GM18907 (cell line): ENCODE data around the gene TACC3.

Experiments
- ATAC-seq: cut with Tn5 transposase; IDR thresholded peaks from one replicate; pipeline ENCODE4 v1.9.1; 2021; ENCODE audit warnings: mild to moderate bottlenecking, moderate library complexity; ENCODE audit not compliant: unreplicated experiment

Gene TACC3

GRCh38 chr4:1757836-1758235, 36.5 kb downstream of the TACC3 start:
- no peak for ATAC-seq

GRCh38 chr4:1758306-1759121, 37.2 kb downstream of the TACC3 start:
- no peak for ATAC-seq

GRCh38 chr4:1759170-1759817, 38.0 kb downstream of the TACC3 start:
- ATAC-seq, result no peak

GRCh38 chr4:1759818-1760223, 38.5 kb downstream of the TACC3 start:
- ATAC-seq, result no peak

- ATAC-seq, result no peak
Measured at GRCh38 chr4:1760521-1761071, 39.3 kb downstream of the TACC3 start.

- no peak for ATAC-seq
Measured at GRCh38 chr4:1761130-1761689, 39.9 kb downstream of the TACC3 start.

GRCh38 chr4:1762264-1763010, 41.1 kb downstream of the TACC3 start:
- no peak for ATAC-seq

GRCh38 chr4:1763070-1763549, 41.8 kb downstream of the TACC3 start:
- ATAC-seq, result no peak

GRCh38 chr4:1763550-1764080, 42.3 kb downstream of the TACC3 start:
- ATAC-seq, result no peak

- ATAC-seq, result no peak
Measured at GRCh38 chr4:1764670-1765069, 43.3 kb downstream of the TACC3 start.

GRCh38 chr4:1765409-1766072, 44.2 kb downstream of the TACC3 start:
- ATAC-seq, result no peak

- no peak for ATAC-seq
Measured at GRCh38 chr4:1766106-1767060, 45.1 kb downstream of the TACC3 start.

GRCh38 chr4:1767061-1767769, 45.9 kb downstream of the TACC3 start:
- ATAC-seq, result no peak

GRCh38 chr4:1767770-1768366, 46.5 kb downstream of the TACC3 start:
- no peak for ATAC-seq

GRCh38 chr4:1768367-1769034, 47.2 kb downstream of the TACC3 start:
- ATAC-seq, result no peak

GRCh38 chr4:1769692-1770091, 48.4 kb downstream of the TACC3 start:
- no peak for ATAC-seq

- ATAC-seq, result no peak
Measured at GRCh38 chr4:1770245-1770644, 48.9 kb downstream of the TACC3 start.
